Naive B cell (primary cell): ENCODE data around the gene COL23A1. TPM values are rescaled to one million over a fixed set of nuclear protein-coding genes. Genes with fewer than 3 reads are reported as not detected.

Source experiments
- ATAC-seq, 2 donors: fragments of 150-1000 bp; cut with Tn5 transposase; 2 replicates each; pipeline ENCODE4 v1.10.0; 2021; ENCODE audit warnings: low read depth in 2 of 2, mild to moderate bottlenecking in 2 of 2, moderate library complexity in 2 of 2
- DNase-seq: peaks from one replicate; pipeline ENCODE4 v3.0.0; 2022
- H3K27ac Mint-ChIP-seq, 6 donors: one replicate each; pipeline ENCODE4 v1.8.0; 2020 to 2022; ENCODE audit warnings: mild to moderate bottlenecking in 6 of 6, mixed read lengths in 6 of 6, moderate library complexity in 5 of 6, inconsistent platforms in 2 of 6
- H3K27me3 Mint-ChIP-seq, 3 donors: one replicate each; pipeline ENCODE4 v1.8.0; 2021 to 2022; ENCODE audit warnings: mixed read lengths in 3 of 3, mild to moderate bottlenecking in 1 of 3
- H3K36me3 Mint-ChIP-seq, 2 donors: one replicate each; pipeline ENCODE4 v1.8.0; 2020 to 2022; ENCODE audit warnings: mixed read lengths in 2 of 2, inconsistent platforms in 1 of 2, mild to moderate bottlenecking in 1 of 2
- H3K4me1 Mint-ChIP-seq, 3 donors: one replicate each; pipeline ENCODE4 v1.8.0; 2020 to 2022; ENCODE audit warnings: mixed read lengths in 3 of 3, inconsistent platforms in 1 of 3, mild to moderate bottlenecking in 1 of 3, moderate library complexity in 1 of 3
- H3K4me3 Mint-ChIP-seq, 8 donors: one replicate each; pipeline ENCODE4 v1.8.0; 2020 to 2022; ENCODE audit warnings: mild to moderate bottlenecking in 8 of 8, mixed read lengths in 8 of 8, moderate library complexity in 8 of 8, inconsistent platforms in 2 of 8
- H3K9me3 Mint-ChIP-seq, 7 donors: one replicate each; pipeline ENCODE4 v1.8.0; 2020 to 2022; ENCODE audit warnings: mixed read lengths in 7 of 7, mild to moderate bottlenecking in 5 of 7, inconsistent platforms in 2 of 7, moderate library complexity in 1 of 7
- polyA plus RNA-seq, 6 donors: library from polyadenylated mRNA; unstranded; fragments of 300-500 nt; fragmentation: Illumina TruSeq; gene quantifications; one replicate each; pipeline ENCODE4 v1.2.3, GENCODE V29; 2021; ENCODE audit warnings: low read depth in 6 of 6

COL23A1 gene
- polyA plus RNA-seq, 6 donors from 2014 or later, result 0.16 TPM; not detected in 5

DNA sequence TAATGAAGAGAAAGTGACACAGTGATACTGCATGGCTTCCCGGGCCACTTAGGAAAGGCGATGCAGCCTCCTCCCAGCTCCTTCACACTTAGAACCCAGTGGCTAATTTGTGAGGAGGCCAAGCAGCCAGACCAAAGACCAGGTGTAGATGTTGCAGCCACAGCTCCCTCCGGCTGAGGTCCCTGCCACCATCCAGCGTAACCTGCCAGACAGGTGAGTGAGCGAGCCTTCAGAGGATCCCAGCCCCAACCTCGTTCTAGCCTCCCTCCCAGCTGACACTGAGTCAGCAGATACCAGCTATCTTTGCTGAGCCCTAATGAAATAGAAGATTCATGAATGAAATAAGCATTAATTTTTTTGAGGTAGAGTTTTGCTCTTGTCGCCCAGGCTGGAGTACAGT lies 59.7 kb downstream of the COL23A1 start:
- Mint-ChIP-seq H3K27me3 (peaks cover 0 to 6% (median 0%) of the 10 kb centered on the region in 3 donors), H3K9me3 (no peaks in the 10 kb centered on the region), H3K36me3 (no peaks in the 10 kb centered on the region), H3K4me1 (no peaks in the 10 kb centered on the region), H3K27ac (no peak overlapping the region), H3K4me3 (no peak overlapping the region)
- no peak for DNase-seq
- no peak for ATAC-seq

DNA sequence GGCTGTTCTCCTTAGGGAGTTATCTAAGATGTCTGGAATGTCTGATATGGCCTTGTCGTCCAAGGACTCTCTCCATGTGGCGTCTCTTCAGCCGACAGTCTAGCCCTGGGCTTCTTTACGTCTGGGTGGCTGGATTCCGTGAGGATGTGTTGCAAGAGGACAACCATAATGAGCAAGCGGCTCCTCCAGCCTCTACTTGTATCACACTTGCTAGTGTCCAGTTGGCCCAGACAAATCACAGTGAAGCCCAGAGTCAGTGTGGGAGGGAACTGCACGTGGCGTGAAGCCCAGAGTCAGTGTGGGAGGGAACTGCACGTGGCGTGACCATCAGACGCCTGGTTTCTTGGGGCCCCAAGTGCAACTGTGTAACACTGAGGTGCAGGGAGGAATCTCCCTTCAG lies 61.1 kb downstream of the COL23A1 start:
- ATAC-seq (no peak), DNase-seq (no peak)
- Mint-ChIP-seq H3K4me1 (peaks cover 0 to 4% (median 0%) of the 10 kb centered on the region in 3 donors), H3K36me3 (no peaks in the 10 kb centered on the region), H3K9me3 (no peaks in the 10 kb centered on the region), H3K27me3 (peaks cover 0 to 13% (median 0%) of the 10 kb centered on the region in 3 donors), H3K4me3 (no peak overlapping the region), H3K27ac (no peak overlapping the region)

DNA sequence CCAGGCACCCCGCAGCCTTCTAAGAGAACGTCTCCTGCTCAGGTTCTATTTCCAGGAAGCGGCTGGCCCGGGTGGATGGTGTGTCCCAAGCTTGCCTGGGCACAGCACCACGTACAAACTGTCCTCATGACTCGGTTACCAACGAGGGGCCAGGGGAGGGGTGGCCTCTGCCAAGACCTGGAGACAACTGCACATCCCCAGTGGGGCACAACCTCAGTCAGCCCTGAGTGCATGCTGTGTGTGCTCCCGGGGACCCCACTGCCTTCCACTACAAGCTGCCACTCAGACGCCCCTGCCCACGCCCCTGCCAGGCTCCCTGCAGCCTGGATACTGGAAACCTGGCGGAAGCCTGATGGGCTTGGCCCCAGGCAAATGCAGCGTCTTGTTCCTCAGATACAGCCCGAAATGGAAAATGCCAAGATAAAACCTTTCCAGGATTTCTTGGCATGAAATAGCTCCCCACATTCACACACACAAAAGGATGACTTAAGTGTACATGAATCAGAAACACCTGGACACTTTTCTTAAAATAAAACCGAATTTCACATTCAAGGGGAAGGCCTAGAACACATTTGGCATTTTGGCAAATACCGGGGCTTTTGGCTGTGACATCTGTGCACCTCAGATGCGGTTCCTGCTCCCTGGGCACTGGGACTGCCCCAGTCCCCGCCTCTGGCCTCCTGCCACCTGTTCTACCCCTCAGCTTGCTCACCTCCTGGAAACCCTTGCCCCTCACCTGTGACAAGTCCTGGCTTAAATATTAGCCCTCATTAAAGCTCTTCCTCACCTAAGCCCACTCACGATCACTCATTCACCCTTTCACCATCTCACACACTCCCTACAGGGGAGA lies 62.5 kb downstream of the COL23A1 start:
- peak overlapping the region in 2 of 6 donors; percentile 30 to 57 for H3K27ac Mint-ChIP-seq
- peaks cover 0 to 4% (median 0%) of the 10 kb centered on the region in 3 donors for H3K4me1 Mint-ChIP-seq
- no peak for DNase-seq
- no peaks in the 10 kb centered on the region for H3K36me3 Mint-ChIP-seq
- H3K9me3 Mint-ChIP-seq, result no peaks in the 10 kb centered on the region
- ATAC-seq, result no peak
- H3K27me3 Mint-ChIP-seq, result peaks cover 0 to 8% (median 0%) of the 10 kb centered on the region in 3 donors
- H3K4me3 Mint-ChIP-seq, result peak overlapping the region in 2 of 8 donors; percentile 9 to 47

DNA sequence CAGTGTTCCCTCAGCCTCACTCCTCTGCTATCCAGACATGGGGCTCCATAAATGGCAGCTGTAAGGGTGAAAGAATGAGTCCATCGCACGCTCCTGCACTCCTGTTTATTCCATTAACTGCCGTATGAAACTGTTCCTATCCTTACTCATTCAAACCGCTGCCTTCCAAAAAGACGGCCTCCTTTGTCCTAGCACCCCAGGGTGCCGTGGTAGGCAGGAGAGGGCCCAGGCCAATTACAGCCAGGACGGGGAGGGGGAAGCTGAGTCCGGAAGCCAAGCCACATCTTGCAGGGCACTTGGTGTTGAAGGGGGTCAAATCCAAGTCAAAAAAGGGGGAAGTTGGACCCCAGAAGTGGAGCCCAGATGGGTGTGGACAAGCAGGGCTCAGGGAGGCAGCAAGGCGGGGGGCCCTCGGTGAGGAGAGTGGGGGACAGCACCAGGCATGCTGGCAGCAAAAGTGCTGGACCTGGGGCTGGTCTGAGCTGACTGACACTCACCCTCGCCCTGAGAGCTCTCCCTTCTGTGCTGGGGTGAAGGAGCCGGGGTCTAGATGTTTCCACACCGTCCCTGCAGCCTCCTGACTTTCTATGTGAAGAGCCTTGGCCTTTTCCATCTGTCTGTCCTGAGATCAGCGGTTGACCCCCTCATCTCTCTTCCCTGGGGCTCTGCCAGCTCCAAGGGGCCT lies 63.3 kb downstream of the COL23A1 start:
- Mint-ChIP-seq H3K27ac (peak overlapping the region in 1 of 6 donors; percentile 13), H3K9me3 (no peaks in the 10 kb centered on the region), H3K27me3 (peaks cover 0 to 8% (median 0%) of the 10 kb centered on the region in 3 donors), H3K36me3 (no peaks in the 10 kb centered on the region), H3K4me3 (no peak overlapping the region), H3K4me1 (peaks cover 0 to 4% (median 0%) of the 10 kb centered on the region in 3 donors)
- DNase-seq (no peak), ATAC-seq (no peak)

DNA sequence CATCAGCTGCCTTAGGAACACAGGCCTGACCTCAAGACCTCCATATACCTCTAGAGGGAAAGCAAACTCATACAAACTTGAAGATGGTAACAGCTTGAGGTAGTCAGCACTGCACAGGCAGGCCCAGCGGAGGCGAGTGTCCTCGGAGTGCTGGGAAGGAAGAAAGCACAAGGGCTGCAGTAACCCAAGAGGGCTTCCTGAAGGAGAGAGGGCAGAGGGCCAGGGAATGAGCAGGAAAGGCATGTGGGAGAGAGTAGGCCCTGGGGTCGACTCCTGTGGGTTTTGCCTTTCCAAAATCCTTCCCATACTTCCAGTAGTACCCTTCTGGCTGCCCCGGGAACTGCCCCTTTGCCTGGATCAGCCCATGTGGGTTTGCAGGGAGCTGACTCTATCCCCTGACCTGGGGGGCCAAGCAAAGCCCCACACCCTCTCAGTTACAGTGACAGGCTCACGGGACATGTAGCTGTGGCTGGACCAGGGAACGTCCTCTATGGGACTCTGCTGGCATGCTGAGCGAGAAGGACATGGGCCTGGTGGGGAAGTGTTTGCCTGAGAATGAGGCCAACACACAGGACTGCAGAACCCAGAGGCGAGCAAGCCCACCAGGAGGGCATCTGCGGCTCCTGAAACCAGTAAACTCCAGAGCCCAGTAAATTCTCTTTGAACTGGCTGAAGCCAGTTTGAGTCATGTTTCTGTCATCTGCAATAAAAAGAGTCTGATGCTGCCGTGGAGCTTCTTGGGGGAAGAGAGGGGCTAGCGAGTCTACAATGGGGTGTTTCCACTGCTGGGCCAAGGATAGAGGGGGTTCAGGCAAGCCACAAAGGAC lies 64.1 kb downstream of the COL23A1 start:
- peak overlapping the region in 1 of 6 donors; percentile 4 for H3K27ac Mint-ChIP-seq
- H3K4me3 Mint-ChIP-seq, result peak overlapping the region in 1 of 8 donors; percentile 35
- H3K9me3 Mint-ChIP-seq, result no peaks in the 10 kb centered on the region
- no peaks in the 10 kb centered on the region for H3K36me3 Mint-ChIP-seq
- no peak for ATAC-seq
- DNase-seq, result no peak
- peaks cover 0 to 4% (median 0%) of the 10 kb centered on the region in 3 donors for H3K4me1 Mint-ChIP-seq
- peaks cover 0 to 8% (median 0%) of the 10 kb centered on the region in 3 donors for H3K27me3 Mint-ChIP-seq

DNA sequence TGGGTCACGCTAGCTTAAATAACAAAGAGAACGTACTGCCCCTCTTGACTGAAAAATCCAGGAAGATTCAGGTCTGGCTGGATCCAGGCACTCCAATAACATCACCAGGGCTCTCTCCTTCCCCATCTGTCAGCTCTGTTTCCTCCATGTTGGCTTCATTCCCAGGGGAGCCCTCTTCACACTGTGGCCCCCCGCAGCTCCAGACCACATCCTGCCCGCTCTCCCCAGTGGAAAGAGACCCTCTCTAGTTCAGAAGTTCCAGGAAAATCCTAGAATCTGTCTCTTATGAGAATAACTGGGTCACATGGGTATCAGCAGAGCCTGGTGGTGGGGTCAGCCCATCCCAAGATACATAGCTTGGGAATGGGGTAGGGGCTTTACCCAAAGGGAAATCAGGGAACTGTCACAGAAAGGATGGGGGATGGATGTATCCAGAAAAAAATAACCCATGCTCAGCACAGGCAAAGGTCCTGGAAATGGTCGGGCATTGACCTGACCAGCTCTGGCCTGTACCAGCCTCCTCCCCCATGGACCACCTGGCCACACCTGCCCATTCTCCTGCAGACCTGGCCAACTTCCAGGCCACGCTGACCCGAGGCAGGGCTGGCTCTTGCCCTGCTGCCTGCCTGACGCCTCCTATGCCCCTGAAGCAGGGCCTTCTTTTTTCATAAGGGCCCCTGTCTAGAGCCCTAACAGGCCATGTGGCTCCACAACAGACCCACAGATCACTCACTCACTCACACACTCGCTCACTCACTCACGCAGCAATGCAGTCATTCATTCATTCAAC lies 65.9 kb downstream of the COL23A1 start:
- DNase-seq, result no peak
- H3K27ac Mint-ChIP-seq, result peak overlapping the region in 1 of 6 donors; percentile 36
- ATAC-seq, result no peak
- no peak overlapping the region for H3K4me3 Mint-ChIP-seq
- peaks cover 0 to 4% (median 0%) of the 10 kb centered on the region in 3 donors for H3K4me1 Mint-ChIP-seq
- H3K27me3 Mint-ChIP-seq, result peaks cover 0 to 16% (median 5%) of the 10 kb centered on the region in 3 donors
- H3K36me3 Mint-ChIP-seq, result peaks cover 7% of the 10 kb centered on the region in 2 donors
- H3K9me3 Mint-ChIP-seq, result peaks cover 0 to 6% (median 4%) of the 10 kb centered on the region in 7 donors

DNA sequence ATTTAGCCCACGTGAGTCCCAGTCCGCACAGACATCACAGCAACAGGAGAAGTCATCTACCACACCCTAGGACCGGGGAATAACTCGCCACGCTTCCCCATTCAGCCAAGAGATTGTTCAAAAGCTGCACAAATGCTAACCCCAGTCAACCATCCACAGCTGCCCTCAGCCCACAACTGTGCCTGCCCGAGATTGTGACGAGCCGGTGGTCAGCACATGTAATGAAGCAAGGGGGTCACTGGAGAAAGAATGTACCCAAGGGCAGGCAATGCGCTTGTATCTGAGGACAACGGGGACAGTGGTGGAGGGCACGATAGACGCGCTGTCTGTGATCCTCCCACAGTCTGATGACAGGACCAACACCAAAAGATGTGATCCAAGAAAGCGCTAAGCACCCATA lies 67.8 kb downstream of the COL23A1 start:
- no peak for DNase-seq
- H3K9me3 Mint-ChIP-seq, result peaks cover 0 to 6% (median 4%) of the 10 kb centered on the region in 7 donors
- no peak overlapping the region for H3K4me3 Mint-ChIP-seq
- no peak overlapping the region for H3K27ac Mint-ChIP-seq
- peaks cover 0 to 17% (median 5%) of the 10 kb centered on the region in 3 donors for H3K27me3 Mint-ChIP-seq
- H3K36me3 Mint-ChIP-seq, result peaks cover 7% of the 10 kb centered on the region in 2 donors
- H3K4me1 Mint-ChIP-seq, result peaks cover 0 to 4% (median 0%) of the 10 kb centered on the region in 3 donors
- ATAC-seq, result no peak

DNA sequence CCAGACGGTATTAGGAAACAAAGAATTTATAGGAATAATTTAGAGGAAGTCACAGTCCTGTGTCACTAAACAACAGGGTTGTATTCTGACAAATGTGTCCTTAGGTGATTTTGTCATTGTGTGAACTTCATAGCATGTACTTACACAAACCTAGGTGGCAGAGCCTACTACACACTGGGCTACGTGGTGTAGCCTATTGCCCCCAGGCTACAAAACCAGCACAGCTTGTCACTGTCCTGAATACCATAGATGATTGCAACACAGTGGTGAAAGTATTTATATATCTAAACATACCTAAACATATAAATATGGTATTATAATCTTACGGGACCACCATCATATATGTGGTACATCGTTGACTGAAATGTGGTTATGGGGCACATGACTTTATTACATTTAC lies 69.3 kb downstream of the COL23A1 start:
- no peak overlapping the region for H3K4me3 Mint-ChIP-seq

DNA sequence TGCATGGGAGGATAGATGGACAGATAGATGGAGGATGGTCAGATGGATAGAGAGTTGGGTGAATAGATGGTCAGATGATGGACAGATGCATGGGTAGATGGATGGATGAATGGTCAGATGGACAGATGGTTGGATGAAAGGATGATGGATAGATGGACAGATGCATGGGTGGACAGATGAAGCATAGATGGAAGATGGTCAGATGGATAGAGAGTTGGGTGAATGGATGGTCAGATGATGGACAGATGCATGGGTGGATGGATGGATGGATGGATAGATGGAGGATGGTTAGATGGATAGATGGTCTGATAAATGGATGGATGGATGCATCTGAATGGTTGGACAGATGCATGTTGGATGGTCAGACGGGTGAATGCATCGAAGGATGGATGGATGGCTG lies 70.4 kb downstream of the COL23A1 start:
- peaks cover 0 to 31% (median 19%) of the 10 kb centered on the region in 3 donors for H3K27me3 Mint-ChIP-seq
- ATAC-seq, result no peak
- H3K27ac Mint-ChIP-seq, result no peak overlapping the region
- H3K4me1 Mint-ChIP-seq, result peaks cover 0 to 3% (median 0%) of the 10 kb centered on the region in 3 donors
- no peak for DNase-seq
- H3K9me3 Mint-ChIP-seq, result peaks cover 0 to 6% (median 4%) of the 10 kb centered on the region in 7 donors
- no peak overlapping the region for H3K4me3 Mint-ChIP-seq
- H3K36me3 Mint-ChIP-seq, result peaks cover 7% of the 10 kb centered on the region in 2 donors

More for the DNA sequence above, 69.3 kb downstream of the COL23A1 start:
- Mint-ChIP-seq H3K27ac (no peak overlapping the region), H3K9me3 (peaks cover 0 to 6% (median 4%) of the 10 kb centered on the region in 7 donors), H3K4me1 (peaks cover 0 to 4% (median 0%) of the 10 kb centered on the region in 3 donors), H3K27me3 (peaks cover 0 to 28% (median 16%) of the 10 kb centered on the region in 3 donors), H3K36me3 (peaks cover 7% of the 10 kb centered on the region in 2 donors)
- DNase-seq (no peak), ATAC-seq (no peak)

DNA sequence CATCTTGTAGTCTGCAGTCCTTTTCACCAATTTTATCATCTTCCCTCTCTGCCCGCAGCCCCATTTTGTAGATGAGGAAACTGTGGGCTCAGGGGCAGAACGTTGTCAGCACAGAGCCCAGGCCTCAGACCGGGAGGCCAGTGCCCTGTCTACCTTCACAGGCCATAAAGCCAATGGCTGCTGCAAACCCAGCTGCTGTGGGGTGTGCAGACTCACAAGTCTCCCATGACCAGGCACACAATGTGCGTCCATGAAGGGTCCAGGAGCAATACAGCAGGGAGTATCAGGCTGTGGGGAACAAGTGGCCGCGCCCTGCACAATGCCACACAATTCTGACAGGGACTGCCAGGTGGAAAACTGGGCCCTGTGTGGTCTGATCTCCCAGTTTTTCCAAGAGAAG lies 71.0 kb downstream of the COL23A1 start:
- Mint-ChIP-seq H3K36me3 (peaks cover 7 to 9% of the 10 kb centered on the region in 2 donors), H3K4me3 (no peak overlapping the region), H3K4me1 (no peaks in the 10 kb centered on the region), H3K27ac (no peak overlapping the region), H3K9me3 (peaks cover 0 to 11% (median 4%) of the 10 kb centered on the region in 7 donors), H3K27me3 (peaks cover 0 to 30% (median 23%) of the 10 kb centered on the region in 3 donors)
- DNase-seq (no peak), ATAC-seq (no peak)

DNA sequence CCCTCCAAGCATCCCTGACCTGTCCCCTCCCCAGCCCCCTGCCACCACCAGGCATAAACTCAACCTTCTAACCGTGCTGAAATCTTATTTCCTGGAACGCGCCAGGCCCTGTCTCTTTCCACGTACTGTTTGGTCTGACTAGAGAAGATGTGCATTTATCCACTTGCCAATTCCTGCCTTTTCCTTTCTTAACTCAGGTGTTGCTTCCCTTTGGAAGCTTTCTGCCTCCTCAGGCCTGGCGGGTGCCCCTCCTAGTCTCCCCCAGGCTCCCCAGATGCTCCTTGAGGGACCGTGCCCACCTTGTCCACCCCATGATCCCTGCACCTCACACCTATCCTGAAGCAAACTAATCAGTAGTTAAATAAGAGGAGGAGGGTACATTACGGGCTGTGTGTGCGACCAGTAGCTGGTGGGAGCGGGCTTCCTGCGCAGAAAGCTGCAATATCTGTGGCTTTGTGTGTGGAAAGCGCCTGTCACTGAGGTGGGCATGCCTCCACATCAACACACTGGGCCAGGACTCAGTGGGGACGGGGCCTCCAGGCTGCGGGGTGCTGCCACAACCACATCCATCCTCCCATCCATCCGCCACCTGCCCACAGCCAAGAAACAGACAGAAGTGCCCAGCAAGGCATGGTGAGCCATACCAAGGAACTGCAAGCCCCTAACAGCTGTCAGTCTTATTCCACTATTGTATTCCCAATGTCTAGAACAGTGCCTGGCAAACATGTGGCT lies 73.5 kb downstream of the COL23A1 start:
- H3K4me3 Mint-ChIP-seq, result no peak overlapping the region
- H3K27ac Mint-ChIP-seq, result no peak overlapping the region
- H3K36me3 Mint-ChIP-seq, result peaks cover 7 to 15% of the 10 kb centered on the region in 2 donors
- peaks cover 8 to 45% (median 26%) of the 10 kb centered on the region in 3 donors for H3K27me3 Mint-ChIP-seq
- ATAC-seq, result no peak
- peaks cover 3 to 24% (median 7%) of the 10 kb centered on the region in 7 donors for H3K9me3 Mint-ChIP-seq
- DNase-seq, result no peak
- H3K4me1 Mint-ChIP-seq, result no peaks in the 10 kb centered on the region
